GM12878 (cell line): Measurements from ENCODE around the gene RDH5. TPM values are rescaled to one million over a fixed set of nuclear protein-coding genes. Genes with fewer than 3 reads are reported as not detected.

Experiments used
- CBFB ChIP-seq: IDR thresholded peaks from 2 replicates; pipeline ENCODE4 v1.6.1; 2016; ENCODE audit warnings: antibody characterized with exemption, low read depth
- IKZF2 ChIP-seq, 2 experiments: fragments of 450-650 bp; IDR thresholded peaks; 2 replicates each; pipeline ENCODE4 v1.6.1; 2017; ENCODE audit warnings: mild to moderate bottlenecking in 2 of 2, moderate library complexity in 2 of 2
- LARP7 ChIP-seq: fragments of 450-650 bp; IDR thresholded peaks from 2 replicates; pipeline ENCODE4 v1.6.1; 2017; ENCODE audit warnings: mild to moderate bottlenecking
- MYB ChIP-seq: fragments of 150-350 bp; IDR thresholded peaks from 2 replicates; pipeline ENCODE4 v1.6.1; 2014; ENCODE audit warnings: mild to moderate bottlenecking, low read depth, low read length, borderline replicate concordance
- SIX5 ChIP-seq: IDR thresholded peaks from 2 replicates; pipeline ENCODE4 v1.6.1; 2011; ENCODE audit warnings: mild to moderate bottlenecking, low read depth, low read length, moderate library complexity; ENCODE audit not compliant: severe bottlenecking
- SMAD5 ChIP-seq: IDR thresholded peaks from 2 replicates; pipeline ENCODE4 v1.6.1; 2016; ENCODE audit warnings: antibody characterized with exemption, low read depth
- SPI1 ChIP-seq: IDR thresholded peaks from 2 replicates; pipeline ENCODE4 v1.6.1; 2011; ENCODE audit warnings: low read depth, mild to moderate bottlenecking, low read length, moderate library complexity, borderline replicate concordance; ENCODE audit not compliant: insufficient read depth
- TCF12 ChIP-seq: IDR thresholded peaks from 2 replicates; pipeline ENCODE4 v1.6.1; 2011; ENCODE audit warnings: low read depth, mild to moderate bottlenecking, low read length
- ZNF274 ChIP-seq: IDR thresholded peaks from one replicate; pipeline ENCODE4 v1.8.0; 2011; ENCODE audit not compliant: insufficient read length, insufficient read depth
- ZNF384 ChIP-seq: IDR thresholded peaks from 2 replicates; pipeline ENCODE4 v1.6.1; 2012; ENCODE audit warnings: low read depth, mild to moderate bottlenecking, low read length, improper control_type of control experiment, borderline replicate concordance
- polyA plus RNA-seq, 11 experiments: library from polyadenylated mRNA; depleted of rRNA in 4 of 11; unstranded in 6 of 11; stranded (reverse) in 5 of 11; fragments of >200 nt; fragmentation: Nextera tagmentation in 4 of 11; fragmentation: Illumina TruSeq in 1 of 11; extraction: Ambion mirVana in 4 of 11; extraction: Trizol in 1 of 11; gene quantifications; 1 replicate in 1 of 11; 2 replicates in 10 of 11; pipeline versions ENCODE4 v1.2.1 to v1.2.3, GENCODE V29; 2011 to 2016; ENCODE audit warnings: inconsistent platforms in 2 of 11, missing spikeins in 2 of 11, low read depth in 1 of 11
- total RNA-seq, 4 experiments: library from RNA; depleted of rRNA in 3 of 4; stranded (reverse); fragments of >200 nt in 3 of 4; fragmentation: Illumina TruSeq in 1 of 4; extraction: Trizol in 1 of 4; gene quantifications; 2 replicates each; pipeline versions ENCODE4 v1.2.1 to v1.2.3, GENCODE V29; 2013 to 2021
- TF ChIP-seq, protein P1 (sequence below): IDR thresholded peaks from 2 replicates; pipeline ENCODE4 v1.6.1; 2012; ENCODE audit warnings: improper control_type of control experiment, low read depth, low read length; ENCODE audit not compliant: insufficient replicate concordance

RDH5 gene
- total and polyA plus RNA-seq, 10 of the 15 experiments (the other 5 are each of a cell fraction or from before 2014, with no cell fraction given): 2.6 to 11.6 (median 7.3) TPM

DNA sequence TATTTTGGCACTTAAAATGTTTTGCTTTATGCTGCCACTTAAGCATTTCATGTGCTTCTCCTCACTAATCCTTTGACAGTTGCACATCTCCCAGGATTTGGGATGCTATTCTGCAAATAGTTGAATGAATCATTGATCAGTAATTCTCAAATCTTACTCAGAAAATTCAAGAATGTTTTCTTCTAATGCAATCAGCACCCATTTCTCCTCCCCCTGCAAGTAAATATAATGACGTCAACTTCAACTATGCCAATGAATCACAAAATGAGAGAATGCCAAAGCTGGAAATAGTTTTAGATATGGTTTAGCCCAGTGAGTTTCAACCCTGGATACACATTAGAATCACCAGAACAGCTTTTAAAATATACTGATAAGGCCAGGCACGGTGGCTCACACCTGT is 6.5 kb upstream of the RDH5 start (continued):
- TF ChIP-seq, protein P1, sequence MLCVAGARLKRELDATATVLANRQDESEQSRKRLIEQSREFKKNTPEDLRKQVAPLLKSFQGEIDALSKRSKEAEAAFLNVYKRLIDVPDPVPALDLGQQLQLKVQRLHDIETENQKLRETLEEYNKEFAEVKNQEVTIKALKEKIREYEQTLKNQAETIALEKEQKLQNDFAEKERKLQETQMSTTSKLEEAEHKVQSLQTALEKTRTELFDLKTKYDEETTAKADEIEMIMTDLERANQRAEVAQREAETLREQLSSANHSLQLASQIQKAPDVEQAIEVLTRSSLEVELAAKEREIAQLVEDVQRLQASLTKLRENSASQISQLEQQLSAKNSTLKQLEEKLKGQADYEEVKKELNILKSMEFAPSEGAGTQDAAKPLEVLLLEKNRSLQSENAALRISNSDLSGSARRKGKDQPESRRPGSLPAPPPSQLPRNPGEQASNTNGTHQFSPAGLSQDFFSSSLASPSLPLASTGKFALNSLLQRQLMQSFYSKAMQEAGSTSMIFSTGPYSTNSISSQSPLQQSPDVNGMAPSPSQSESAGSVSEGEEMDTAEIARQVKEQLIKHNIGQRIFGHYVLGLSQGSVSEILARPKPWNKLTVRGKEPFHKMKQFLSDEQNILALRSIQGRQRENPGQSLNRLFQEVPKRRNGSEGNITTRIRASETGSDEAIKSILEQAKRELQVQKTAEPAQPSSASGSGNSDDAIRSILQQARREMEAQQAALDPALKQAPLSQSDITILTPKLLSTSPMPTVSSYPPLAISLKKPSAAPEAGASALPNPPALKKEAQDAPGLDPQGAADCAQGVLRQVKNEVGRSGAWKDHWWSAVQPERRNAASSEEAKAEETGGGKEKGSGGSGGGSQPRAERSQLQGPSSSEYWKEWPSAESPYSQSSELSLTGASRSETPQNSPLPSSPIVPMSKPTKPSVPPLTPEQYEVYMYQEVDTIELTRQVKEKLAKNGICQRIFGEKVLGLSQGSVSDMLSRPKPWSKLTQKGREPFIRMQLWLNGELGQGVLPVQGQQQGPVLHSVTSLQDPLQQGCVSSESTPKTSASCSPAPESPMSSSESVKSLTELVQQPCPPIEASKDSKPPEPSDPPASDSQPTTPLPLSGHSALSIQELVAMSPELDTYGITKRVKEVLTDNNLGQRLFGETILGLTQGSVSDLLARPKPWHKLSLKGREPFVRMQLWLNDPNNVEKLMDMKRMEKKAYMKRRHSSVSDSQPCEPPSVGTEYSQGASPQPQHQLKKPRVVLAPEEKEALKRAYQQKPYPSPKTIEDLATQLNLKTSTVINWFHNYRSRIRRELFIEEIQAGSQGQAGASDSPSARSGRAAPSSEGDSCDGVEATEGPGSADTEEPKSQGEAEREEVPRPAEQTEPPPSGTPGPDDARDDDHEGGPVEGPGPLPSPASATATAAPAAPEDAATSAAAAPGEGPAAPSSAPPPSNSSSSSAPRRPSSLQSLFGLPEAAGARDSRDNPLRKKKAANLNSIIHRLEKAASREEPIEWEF: no peak
- TF ChIP-seq ZNF274 (no peak), TCF12 (no peak), IKZF2 (IDR thresholded peaks at IDR 0.05) (no peak), CBFB (no peak), LARP7 (no peak), SMAD5 (no peak), SPI1 (no peak), SIX5 (no peak), MYB (no peak), ZNF384 (no peak)
